ENCODE measurements around the gene CASQ2.
"Not testable (repeated sequence)": the region's sequence is repeated elsewhere in the genome, so short reads cannot be mapped to it uniquely, and the experiment has no call there.

The CASQ2 gene

DNA sequence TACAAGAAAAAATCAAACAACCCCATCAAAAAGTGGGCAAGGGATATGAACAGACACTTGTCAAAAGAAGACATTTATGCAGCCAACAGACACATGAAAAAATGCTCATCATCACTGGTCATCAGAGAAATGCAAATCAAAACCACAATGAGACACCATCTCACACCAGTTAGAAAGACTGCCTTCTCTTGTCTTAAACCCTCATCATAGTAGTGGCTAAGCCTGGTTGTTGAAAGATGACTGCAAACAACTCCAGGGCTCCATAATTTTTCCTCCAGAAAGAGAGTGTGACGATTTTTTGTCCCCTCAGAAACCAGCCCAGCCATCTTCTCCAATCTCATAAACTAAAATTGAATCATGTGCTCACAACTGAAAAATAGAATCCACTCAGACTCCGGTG is 12.1 kb upstream of the CASQ2 start:
- not testable (repeated sequence) for DNase-seq (ENCODE audit: low read depth)

DNA sequence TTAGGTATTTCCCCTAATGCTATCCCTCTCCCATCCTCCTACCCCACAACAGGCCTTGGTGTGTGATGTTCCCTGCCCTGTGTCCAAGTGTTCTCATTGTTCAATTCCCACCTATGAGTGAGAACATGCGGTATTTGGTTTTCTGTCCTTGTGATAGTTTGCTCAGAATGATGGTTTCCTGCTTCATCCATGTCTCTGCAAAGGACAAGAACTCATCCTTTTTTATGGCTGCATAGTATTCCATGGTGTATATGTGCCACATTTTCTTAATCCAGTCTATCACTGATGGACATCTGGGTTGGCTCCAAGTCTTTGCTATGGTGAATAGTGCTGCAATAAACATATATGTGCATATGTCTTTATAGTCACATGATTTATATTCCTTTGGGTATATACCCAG is 10.6 kb upstream of the CASQ2 start:
- not testable (repeated sequence) for DNase-seq (ENCODE audit: low read depth)

DNA sequence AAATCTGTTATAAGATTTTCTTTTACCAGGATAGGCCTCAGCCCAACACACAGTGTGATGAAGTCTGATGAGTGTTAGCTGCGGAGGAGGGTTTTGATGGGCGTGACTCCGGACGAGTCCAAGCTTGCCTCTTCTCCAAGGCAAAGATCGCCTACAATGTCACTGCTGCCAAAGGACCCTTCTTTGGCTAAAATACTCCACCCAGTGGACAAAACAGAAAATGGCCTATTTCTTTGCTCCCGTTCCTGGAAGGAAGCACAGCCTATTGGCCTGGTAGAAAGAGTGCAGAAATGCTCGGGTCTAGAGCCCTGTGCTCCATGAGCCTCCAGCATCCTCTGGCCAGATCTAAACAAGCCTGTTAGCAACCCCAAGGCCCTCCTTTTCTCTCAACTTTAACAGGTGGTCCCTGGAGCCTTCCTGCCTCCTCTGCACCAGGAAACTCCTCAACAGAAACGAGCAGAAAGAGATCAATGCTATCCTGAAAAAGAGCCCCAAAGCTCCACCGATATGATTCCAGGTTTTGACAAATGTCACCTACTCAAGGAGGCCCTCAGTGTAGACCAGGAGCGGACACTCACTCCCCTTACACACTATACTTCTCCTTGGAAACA is 3.4 kb upstream of the CASQ2 start:
- DNase-seq (ENCODE audit: low read depth) = peak; percentile 66

DNA sequence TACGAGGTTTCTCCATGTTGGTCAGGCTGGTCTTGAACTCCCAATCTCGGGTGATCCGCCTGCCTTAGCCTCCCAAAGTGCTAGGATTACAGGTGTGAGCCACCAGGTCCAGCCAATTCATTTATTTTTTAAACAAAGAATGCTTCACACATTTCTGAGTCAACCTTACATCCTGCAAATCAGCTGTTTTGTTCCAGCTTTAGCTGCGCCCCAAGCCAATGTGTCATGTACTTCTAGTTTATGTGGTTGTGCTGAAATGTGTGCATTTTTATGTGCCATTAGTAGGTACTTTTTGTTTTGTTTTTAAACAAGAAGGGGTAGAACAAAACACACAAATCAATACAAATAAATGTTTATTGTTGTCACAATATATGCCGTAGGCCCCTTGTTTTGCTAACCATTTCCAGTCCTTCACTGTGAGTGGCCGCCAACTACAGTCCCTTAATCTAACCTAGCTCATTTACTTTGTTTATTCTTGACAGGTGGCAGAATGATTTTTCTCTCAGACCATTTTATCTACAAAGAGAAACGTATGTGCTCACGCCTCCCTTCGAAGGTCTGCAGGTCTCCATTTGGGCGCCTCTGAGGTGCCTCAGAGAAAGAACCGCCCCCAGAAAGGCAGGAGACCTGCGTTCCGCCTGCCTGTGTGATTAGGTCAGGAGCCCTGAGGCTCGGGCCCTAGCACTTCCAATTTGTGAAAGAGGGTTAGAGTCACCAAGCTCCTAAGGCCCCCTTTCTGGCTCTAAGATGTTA is 2.8 kb upstream of the CASQ2 start:
- DNase-seq (ENCODE audit: low read depth) = no peak

DNA sequence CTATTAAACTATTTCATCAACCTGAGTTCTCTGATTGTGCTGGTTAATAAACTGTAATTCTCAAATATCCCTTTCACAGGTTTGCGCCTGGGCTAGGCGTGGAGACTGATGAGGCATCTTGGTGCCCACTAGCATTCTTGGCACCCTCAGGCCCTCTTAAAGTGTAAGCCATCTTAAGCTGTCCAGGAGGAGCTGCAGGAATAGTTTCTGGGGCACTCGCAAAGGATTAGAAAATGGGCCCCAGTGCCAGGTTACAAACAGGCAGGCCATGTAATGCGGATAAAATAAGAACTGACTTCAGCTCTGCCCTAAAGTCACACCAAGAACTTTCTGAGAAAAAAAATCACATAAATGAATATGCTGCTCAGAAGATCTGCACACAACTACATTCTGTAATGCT is 1.1 kb downstream of the CASQ2 start:
- no peak for DNase-seq (ENCODE audit: low read depth)

DNA sequence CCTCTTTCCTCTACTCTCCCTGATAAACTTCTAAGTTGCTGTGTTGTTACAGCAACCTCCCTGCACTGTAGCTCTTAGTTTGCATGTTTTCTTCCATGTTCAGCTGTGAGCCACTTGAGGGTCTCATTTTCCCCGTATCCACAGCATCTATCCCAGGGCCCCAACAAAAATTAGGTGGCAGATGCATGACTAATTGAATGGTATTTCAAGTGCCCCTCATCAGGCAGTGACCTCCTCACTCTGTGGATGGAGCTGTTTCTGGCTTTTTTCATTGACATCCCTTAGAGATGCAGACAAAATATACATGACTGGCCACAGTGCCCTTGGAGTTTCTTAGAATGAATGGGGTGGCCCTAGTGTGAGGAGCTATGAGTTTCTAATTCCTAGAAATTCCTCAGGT is 3.4 kb downstream of the CASQ2 start:
- no peak for DNase-seq (ENCODE audit: low read depth)

DNA sequence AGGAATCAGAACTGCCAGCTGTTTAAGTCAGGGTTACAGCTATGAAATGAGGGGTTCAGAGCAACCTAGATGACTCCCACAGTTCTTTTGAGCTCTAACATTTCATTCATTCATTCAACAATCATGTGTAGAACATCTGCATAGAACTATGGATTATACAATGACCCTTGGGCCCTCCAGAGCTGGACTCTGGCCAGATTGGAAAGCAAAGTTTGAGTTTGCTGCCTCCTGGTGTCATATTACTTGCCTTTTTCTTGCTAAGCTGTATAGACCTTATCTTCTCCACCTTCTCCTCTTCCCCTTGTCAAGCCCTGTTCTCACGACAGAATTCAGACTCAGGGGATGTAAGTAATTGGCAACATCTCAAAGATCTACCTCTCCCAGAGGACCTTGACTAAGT is 4.0 kb downstream of the CASQ2 start:
- no peak for DNase-seq (ENCODE audit: low read depth)

DNA sequence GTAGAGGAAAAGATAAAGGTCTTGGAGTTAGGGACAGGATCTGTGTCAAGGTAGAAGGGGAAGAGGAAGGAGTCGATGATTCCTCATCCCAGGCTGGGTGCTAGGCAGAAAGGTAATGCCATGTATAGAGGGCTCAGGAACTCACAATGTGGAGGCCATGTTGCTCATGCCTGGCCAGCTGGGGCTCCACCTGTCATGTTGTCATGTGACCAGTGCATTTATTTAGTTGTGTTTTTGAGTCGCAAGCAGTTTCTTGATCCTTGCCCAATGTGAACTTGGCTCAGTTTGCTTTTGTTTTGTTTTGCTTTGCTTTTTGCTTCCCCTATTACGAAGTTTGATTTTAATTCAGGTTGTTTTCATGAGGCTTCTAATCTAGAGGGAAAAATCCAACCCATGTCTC is 5.7 kb downstream of the CASQ2 start:
- no peak for DNase-seq (ENCODE audit: low read depth)

DNA sequence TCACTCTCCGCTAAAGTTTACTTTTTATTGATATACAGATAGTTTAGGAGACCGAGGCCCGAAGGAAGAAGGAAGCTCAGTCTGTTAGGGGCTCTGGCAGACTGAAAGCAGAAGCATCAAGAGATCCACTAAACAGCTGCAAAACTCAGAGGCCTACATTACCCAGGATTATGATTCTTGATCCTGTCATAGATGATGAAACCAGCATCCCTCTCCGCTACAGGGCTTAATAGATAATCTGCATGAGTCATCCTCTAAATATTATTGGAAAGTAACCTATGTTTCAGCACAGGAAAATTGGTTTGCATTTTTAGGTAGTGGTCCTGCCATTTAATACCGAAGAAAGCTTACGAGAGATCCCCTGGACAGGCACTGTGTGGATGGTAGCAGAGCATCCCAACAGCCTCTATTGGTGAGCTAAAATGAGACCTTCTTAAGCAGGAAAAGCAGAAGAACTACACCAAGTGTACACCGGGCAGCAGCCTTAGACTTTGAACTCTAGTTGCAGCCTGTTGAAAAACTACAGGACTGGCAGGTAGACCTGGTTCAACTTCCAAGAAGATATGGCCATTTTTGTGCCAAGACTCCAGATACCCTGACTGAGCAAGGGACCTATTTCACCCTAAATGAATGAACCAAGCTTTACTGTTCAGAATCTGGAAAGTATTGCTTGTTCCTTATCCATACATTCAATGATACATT is 6.8 kb downstream of the CASQ2 start:
- no peak for DNase-seq (ENCODE audit: low read depth)

DNA sequence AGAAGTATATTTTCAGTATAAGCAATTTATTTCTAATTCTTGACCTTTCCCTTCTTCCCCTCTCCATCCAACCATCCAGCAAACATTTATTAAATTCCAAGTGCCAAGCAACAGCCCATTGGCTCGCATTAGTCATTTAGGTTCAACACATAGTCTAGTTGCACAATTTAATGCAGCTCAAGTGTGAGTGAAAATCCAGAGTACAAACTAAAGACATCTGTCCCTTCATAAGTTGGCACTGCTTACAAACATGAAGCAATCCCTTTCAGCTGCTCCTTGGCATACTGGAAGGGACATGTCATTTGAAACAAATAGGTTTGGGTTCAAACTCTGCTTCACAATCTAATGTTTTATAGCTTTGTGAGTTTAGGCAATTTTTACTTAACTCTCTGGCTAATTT is 10.7 kb downstream of the CASQ2 start:
- DNase-seq (ENCODE audit: low read depth) = no peak

DNA sequence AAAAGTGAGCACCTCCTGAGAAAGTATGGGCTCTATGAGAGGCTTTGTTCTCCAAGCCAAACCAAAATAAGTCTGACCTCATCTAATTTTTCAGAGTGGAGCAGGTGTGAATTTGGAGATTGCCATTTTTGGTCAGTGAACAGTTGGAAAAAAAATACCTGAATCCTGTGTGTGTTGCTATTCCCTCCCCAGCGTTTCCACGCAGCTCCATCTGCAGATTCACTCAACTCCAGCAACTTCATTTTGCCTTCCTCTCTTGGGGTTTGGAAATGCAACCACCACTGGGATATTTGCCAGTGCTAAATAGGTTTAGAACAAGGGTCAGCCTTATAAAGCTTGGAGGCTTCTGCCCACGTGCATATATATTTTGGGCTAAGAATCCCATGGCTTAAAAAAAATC is 11.2 kb downstream of the CASQ2 start:
- no peak for DNase-seq (ENCODE audit: low read depth)

DNA sequence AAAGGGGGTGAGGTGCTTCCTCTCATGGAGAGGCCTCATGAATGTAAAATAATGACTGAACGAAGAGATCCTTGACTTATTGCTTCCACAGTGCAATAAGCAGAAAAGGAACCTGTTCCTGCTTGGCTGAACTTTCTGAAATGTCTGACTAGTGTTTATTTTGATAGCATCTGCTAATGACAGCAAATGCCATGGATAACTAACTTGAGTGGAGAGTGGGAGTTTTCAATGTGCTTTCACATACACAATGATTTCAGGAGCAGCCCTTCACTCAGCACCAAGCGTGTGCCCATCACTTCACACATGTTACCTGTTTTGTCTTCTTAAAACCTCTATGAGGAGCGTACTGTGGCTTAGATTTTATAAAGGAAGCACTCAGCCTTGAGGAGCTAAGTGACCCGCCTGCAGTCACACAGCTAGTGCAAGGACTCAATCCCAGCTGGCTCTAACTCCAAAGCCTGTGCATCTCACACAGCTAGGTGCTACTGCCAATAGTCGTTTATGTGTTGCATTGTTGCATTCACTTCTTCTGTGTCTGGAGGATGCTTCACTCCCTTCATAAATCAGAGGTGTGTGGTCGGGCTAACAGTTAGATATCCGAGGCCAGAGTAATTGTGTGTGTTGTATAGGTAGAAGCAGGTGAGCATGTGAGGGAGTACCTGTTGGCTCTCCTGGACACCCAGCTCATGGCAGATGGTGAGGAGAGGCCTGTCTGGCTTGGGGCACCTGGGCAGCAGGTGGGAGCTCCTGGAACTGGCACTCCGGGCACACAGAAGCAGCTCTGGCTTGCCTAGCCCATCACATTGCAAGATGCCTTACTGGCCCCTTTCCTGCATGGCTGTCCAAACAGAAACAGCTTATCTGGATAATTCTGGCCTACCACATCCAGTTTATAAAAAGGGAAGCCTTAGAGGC is 12.8 kb downstream of the CASQ2 start:
- DNase-seq (ENCODE audit: low read depth) = no peak

DNA sequence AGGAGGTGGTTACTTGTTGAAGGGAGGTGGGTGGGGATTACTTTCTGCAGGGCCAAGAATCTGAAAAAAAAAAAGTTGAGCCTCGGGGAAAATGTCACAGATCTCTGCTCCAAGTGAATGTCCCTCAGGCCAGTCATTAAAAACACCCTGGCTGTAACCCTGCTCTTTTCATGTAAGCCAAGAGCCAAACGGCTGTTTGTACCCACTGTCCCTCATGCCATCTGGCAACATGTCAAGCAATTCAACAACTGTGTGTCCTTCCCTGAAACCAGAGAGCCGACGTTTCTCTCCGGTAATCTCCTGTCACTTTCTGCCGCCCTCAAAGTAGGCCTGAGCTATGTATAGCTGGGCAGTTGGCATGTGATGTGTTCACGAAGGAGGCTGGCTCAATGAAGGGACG is 14.7 kb downstream of the CASQ2 start:
- no peak for DNase-seq (ENCODE audit: low read depth)

DNA sequence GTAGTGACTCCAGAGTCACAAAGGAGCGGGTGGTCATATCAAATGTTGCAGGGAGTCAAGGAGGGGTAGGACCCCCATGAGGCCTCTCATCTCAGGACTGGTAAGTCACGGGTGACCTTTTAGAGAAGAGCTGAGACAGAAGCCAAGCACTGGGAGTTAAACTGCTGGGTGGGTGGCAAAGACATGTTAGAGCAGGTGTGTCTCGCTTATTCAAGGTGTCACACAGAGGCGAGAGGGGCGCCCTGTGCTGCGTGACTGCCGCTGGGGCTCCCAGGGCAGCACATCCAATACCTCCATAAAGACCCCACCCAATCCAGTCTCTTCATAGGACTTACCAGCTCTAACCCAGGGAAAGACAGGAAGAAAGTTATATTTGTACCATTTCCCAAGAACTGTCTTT is 15.2 kb downstream of the CASQ2 start:
- DNase-seq (ENCODE audit: low read depth) = no peak

DNA sequence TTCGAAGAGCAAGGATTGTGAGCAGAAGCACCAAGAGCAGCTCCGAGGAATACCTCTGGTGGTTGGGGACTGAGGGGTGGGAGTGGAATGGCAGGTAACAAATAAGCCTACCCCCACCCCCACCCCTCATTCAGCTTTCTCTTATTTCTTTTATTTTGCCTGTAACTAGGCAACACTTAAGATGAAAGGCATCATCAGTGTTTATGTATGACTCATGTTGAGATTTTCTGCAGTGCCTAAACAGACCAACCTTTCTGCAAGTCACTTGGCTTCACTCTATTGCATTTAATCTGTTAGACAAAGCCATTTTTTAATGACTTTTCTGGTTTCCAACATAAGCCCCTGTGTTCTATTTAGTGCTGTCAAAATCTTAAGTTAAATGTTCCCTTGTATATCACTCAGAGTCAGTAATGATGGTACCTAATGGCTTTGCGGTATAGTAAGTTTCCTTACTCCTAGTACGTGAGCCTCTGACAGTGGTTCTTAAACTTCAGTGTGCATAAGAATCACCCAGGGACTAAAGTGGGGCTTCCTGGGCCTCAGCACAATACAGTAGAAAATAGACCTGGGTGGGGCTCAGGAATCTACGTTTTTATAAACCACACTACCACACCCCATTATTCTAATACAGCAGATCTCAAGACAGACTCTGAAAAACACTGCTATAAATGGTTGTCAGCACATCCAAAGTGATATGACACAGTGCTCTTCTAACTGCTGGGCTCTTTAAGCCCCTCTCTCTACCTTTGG is 19.9 kb downstream of the CASQ2 start:
- DNase-seq (ENCODE audit: low read depth) = no peak

DNA sequence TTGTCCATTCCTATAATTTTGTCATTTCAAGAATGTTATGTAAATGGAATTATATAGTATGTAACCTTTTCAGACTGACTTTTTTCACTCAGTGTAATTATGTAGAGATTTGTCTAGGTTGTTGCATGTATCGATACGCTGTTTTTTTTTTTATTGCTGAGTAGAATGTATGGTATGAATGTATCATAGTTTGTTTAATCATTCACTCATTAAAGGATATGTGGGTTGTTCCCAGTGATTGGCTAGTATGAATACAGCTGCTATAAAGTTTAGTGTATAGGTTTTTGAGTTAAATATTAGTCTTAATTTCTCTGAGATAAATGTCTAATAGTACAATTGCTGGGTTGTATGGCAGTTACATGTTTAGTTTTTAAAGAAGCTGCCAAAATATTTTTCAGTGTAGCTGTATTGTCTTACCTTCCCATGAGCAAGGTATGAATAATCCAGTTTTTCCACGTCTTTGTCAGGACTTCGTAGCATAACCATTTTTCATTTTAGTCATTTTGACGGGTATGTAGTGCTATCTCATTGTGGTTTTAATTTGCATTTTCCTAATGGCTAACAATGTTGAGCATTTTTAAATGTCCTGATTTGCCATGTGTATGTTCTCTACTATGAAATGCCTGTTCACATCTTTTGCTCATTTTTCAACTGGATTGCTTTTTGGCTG is 22.4 kb downstream of the CASQ2 start:
- DNase-seq (ENCODE audit: low read depth) = no peak

DNA sequence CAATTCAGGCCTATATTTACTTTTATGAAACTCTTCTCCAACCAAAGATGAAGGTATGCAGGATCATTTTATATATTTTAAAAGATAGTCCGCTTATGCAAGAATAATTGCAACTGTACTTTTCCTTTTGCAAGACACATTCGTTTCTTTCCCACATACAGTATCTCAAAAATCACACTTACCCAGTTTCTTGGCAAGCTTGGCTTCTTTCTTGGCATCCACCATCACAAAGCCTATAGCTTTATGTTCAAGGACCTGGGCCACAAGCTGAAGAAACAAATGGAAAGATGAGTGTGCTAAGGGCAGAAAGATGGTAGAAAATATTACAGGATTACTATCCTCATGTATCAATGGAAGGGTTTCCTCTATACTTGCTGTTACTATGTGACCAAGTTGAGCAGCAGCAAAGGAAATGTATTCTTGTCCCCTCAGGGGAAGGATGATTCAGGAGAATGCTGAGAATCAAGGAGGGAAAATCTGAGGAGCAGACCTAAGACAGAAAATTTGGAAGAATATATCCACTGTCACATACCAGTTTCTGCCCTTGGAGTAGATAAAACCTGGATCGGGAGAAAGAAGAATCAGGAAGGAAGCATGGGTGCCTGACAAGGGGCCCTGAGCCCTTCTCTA is 23.8 kb downstream of the CASQ2 start:
- DNase-seq (ENCODE audit: low read depth) = no peak

DNA sequence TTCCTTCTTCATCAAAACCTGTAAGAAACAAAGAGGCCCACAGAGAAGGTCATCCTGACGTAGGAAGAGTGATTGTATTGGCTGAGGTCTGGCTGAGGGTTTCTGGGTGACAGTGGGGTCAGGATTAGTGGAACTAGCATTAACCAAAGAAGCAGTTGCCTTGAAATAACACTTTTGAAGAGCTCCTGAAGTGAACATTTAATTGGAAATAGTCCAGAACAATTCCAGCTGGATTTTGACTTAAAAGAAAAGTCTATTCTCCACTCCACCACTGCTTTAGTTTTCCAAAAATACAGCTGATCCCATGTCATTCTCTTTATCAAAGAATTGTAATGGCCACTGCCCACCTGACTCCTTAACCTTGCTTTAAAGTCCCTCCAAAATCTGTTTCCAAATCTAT is 27.7 kb downstream of the CASQ2 start:
- DNase-seq (ENCODE audit: low read depth) = no peak

DNA sequence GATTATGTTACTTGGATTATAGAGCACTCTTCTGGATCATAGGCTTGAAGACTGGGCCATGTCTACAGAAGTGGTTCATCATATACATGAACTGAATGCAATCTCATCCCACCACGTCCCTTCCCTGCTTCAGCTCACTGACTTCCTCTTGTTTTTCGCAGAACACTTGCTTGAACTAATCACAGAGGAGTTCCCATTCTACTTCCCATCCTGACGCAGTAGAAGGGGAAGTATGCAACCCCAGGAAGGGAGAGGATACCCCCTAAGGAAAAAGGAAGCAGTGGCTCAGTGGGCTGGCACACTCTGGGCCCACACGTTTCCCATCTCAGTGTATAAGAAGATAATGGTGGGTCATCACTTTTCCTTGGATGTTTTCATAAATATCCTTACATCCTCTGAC is 36.2 kb downstream of the CASQ2 start:
- no peak for DNase-seq (ENCODE audit: low read depth)

DNA sequence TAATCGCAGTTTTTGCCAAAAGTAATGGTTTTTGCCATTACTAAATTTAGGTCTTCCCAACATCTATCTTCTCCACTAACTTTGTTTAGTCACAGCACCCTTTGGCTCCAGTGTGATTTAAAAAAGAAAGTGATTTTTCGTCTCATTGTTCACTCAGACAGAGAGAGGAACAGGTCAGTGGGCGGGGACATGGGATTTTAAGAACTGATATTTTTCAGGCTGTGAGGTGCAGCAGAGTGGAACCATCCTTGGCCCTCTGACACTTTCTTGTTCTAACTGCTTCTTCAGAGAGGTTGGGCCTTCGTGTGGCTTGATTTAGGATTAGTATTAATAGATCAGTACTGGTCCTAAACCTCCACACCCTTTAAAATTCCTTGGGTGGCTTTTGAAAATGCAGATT is 38.8 kb downstream of the CASQ2 start:
- no peak for DNase-seq (ENCODE audit: low read depth)

DNA sequence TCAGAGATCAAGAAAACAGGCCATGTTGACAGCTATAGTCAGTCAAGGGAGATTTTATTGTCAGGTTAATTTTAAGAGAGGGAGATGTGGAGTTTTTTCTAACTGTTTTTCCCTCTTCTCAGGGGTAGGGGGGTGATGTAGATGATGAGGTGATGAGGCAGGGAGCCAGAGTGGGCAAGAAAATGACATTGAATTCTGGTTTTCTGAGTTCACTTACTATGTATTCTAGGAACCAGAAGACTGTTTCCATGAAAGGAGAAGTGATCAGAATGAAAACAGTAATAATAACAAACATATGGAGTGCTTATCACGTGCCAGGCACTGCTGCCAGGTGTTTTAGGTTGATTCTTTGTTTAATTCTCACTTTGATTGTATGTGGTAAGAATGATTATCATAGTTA is 40.2 kb downstream of the CASQ2 start:
- DNase-seq (ENCODE audit: low read depth) = no peak
